SK-N-SH treated with all-trans-retinoic acid at 6 μM for 48 hours (cell line): ENCODE data around the gene HABP4.

Source experiments
- ATAC-seq: fragments of 200-7000 bp; cut with Tn5 transposase; 3 replicates; pipeline ENCODE4 v1.9.1; 2020; ENCODE audit warnings: mild to moderate bottlenecking, moderate library complexity
- ARNTL ChIP-seq: fragments of 450-650 bp; formaldehyde crosslinking; IDR thresholded peaks from 2 replicates; pipeline ENCODE4 v1.5.0; 2020; ENCODE audit warnings: low read depth, mild to moderate bottlenecking, moderate library complexity, borderline replicate concordance
- BACH2 ChIP-seq: fragments of 250-450 bp; sonication (Bioruptor Pico); IDR thresholded peaks from 2 replicates; pipeline ENCODE4 v1.9.0; 2021; ENCODE audit warnings: mild to moderate bottlenecking, borderline replicate concordance
- CREB5 ChIP-seq: fragments of 250-450 bp; sonication (Bioruptor Pico); IDR thresholded peaks from 2 replicates; pipeline ENCODE4 v1.5.1; 2020; ENCODE audit warnings: low read depth, mild to moderate bottlenecking, moderate library complexity
- CSDC2 ChIP-seq: fragments of 250-450 bp; sonication (Bioruptor Pico); IDR thresholded peaks from 2 replicates; pipeline ENCODE4 v1.5.0; 2020; ENCODE audit warnings: mild to moderate bottlenecking, moderate library complexity
- CSRNP3 ChIP-seq: fragments of 250-450 bp; sonication (Bioruptor Pico); IDR thresholded peaks from 2 replicates; pipeline ENCODE4 v1.5.1; 2021; ENCODE audit warnings: mild to moderate bottlenecking, moderate library complexity
- ESRRG ChIP-seq: fragments of 250-450 bp; sonication (Bioruptor Pico); IDR thresholded peaks from 2 replicates; pipeline ENCODE4 v1.6.1; 2021; ENCODE audit warnings: mild to moderate bottlenecking
- GLIS3 ChIP-seq: fragments of 250-450 bp; sonication (Bioruptor Pico); IDR thresholded peaks from 2 replicates; pipeline ENCODE4 v1.5.0; 2020; ENCODE audit warnings: mild to moderate bottlenecking, moderate library complexity
- ISL1 ChIP-seq: fragments of 250-450 bp; sonication (Bioruptor Pico); IDR thresholded peaks from 2 replicates; pipeline ENCODE4 v2.1.2; 2022; ENCODE audit warnings: mild to moderate bottlenecking, moderate library complexity
- OSR1 ChIP-seq: fragments of 250-450 bp; sonication (Bioruptor Pico); IDR thresholded peaks from 2 replicates; pipeline ENCODE4 v1.8.0; 2022; ENCODE audit warnings: moderate library complexity, mild to moderate bottlenecking, inconsistent platforms
- PATZ1 ChIP-seq: fragments of 250-450 bp; sonication (Bioruptor Pico); IDR thresholded peaks from 2 replicates; pipeline ENCODE4 v1.8.0; 2020; ENCODE audit warnings: mild to moderate bottlenecking, moderate library complexity, borderline replicate concordance
- POU6F1 ChIP-seq: fragments of 250-450 bp; sonication (Bioruptor Pico); IDR thresholded peaks from 2 replicates; pipeline ENCODE4 v1.8.0; 2021; ENCODE audit warnings: low read depth, mild to moderate bottlenecking, moderate library complexity, borderline replicate concordance
- PPARA ChIP-seq: fragments of 250-450 bp; sonication (Bioruptor Pico); IDR thresholded peaks from 2 replicates; pipeline ENCODE4 v1.5.0; 2020; ENCODE audit warnings: mild to moderate bottlenecking, borderline replicate concordance
- RARB ChIP-seq: fragments of 250-450 bp; sonication (Bioruptor Pico); IDR thresholded peaks from 2 replicates; pipeline ENCODE4 v1.8.0; 2021; ENCODE audit warnings: mild to moderate bottlenecking, moderate library complexity
- SNAI2 ChIP-seq: fragments of 250-450 bp; sonication (Bioruptor Pico); IDR thresholded peaks from 2 replicates; pipeline ENCODE4 v1.5.0; 2020; ENCODE audit warnings: mild to moderate bottlenecking, moderate library complexity
- TCF4 ChIP-seq: fragments of 250-450 bp; sonication (Bioruptor Pico); IDR thresholded peaks from 2 replicates; pipeline ENCODE4 v1.8.0; 2021; ENCODE audit warnings: mild to moderate bottlenecking, moderate library complexity, borderline replicate concordance
- TSHZ2 ChIP-seq: fragments of 250-450 bp; sonication (Bioruptor Pico); IDR thresholded peaks from 2 replicates; pipeline ENCODE4 v1.5.0; 2020; ENCODE audit warnings: mild to moderate bottlenecking, moderate library complexity
- ZC3H10 ChIP-seq: fragments of 250-450 bp; sonication (Bioruptor Pico); IDR thresholded peaks from 2 replicates; pipeline ENCODE4 v1.5.1; 2021; ENCODE audit warnings: mild to moderate bottlenecking, moderate library complexity
- ZFP3 ChIP-seq: fragments of 250-450 bp; sonication (Bioruptor Pico); IDR thresholded peaks from 2 replicates; pipeline ENCODE4 v1.5.0; 2020; ENCODE audit warnings: mild to moderate bottlenecking, moderate library complexity
- ZFP30 ChIP-seq: fragments of 450-650 bp; formaldehyde crosslinking; IDR thresholded peaks from 2 replicates; pipeline ENCODE4 v1.5.0; 2022; ENCODE audit warnings: mild to moderate bottlenecking, moderate library complexity
- ZNF565 ChIP-seq: fragments of 450-650 bp; formaldehyde crosslinking; conservative IDR thresholded peaks from 2 replicates; pipeline ENCODE4 v1.5.0; 2020; ENCODE audit warnings: low read depth, mild to moderate bottlenecking, moderate library complexity
- ZNF70 ChIP-seq: fragments of 450-650 bp; formaldehyde crosslinking; IDR thresholded peaks from 2 replicates; pipeline ENCODE4 v1.5.0; 2020; ENCODE audit warnings: mild to moderate bottlenecking, moderate library complexity
- ZNF8 ChIP-seq: fragments of 450-650 bp; formaldehyde crosslinking; IDR thresholded peaks from 2 replicates; pipeline ENCODE4 v1.5.0; 2020; ENCODE audit warnings: mild to moderate bottlenecking, moderate library complexity

HABP4 gene

GRCh38 chr9:96417051-96417586 is 32.9 kb upstream of the HABP4 start (continued):
- TF ChIP-seq ESRRG: no peak
- TF ChIP-seq, all 23 proteins: peak for 3

- TF ChIP-seq ISL1 (CRISPR knock-in tag): no peak
- TF ChIP-seq ZNF8 (CRISPR knock-in tag): no peak
- TF ChIP-seq RARB (CRISPR knock-in tag): no peak
- TF ChIP-seq SNAI2 (CRISPR knock-in tag): no peak
- TF ChIP-seq PATZ1 (CRISPR knock-in tag): no peak
- no peak for TF ChIP-seq GLIS3 (CRISPR knock-in tag)
- TF ChIP-seq TSHZ2 (CRISPR knock-in tag): no peak
- no peak for TF ChIP-seq ZFP30
- TF ChIP-seq CREB5 (CRISPR knock-in tag): no peak
- TF ChIP-seq OSR1: no peak
- TF ChIP-seq ZFP3: no peak
- TF ChIP-seq ZC3H10 (CRISPR knock-in tag): no peak
- TF ChIP-seq BACH2 (CRISPR knock-in tag): no peak
- no peak for TF ChIP-seq PPARA (CRISPR knock-in tag)
- no peak for TF ChIP-seq ESRRG
- TF ChIP-seq ARNTL (CRISPR knock-in tag): no peak
- TF ChIP-seq ZNF70 (CRISPR knock-in tag): no peak
- no peak for TF ChIP-seq CSDC2 (CRISPR knock-in tag)
- no peak for TF ChIP-seq ZNF565 (CRISPR knock-in tag)
- no peak for TF ChIP-seq TCF4 (CRISPR knock-in tag)
- TF ChIP-seq, all 23 proteins: peak for 0
- ATAC-seq: no peak
Observed at GRCh38 chr9:96417661-96418082, 32.3 kb upstream of the HABP4 start.

- TF ChIP-seq RARB (CRISPR knock-in tag): no peak
- peak; percentile 85 for ATAC-seq
Observed at GRCh38 chr9:96418083-96418919, 31.7 kb upstream of the HABP4 start, which contains the start of gene ZNF367. ZNF367 (minus strand) TSS chr9:96418370; CDS start chr9:96418032, 338 bp downstream.

GRCh38 chr9:96418920-96419690 is 30.9 kb upstream of the HABP4 start:
- ATAC-seq: peak; percentile 62
- TF ChIP-seq ZNF8 (CRISPR knock-in tag) (no peak), ZFP30 (no peak), CSDC2 (CRISPR knock-in tag) (no peak; the same call in 1 of the 2 replicates), ZNF565 (CRISPR knock-in tag) (no peak), CSRNP3 (CRISPR knock-in tag) (no peak), POU6F1 (CRISPR knock-in tag) (no peak; the same call in 1 of the 2 replicates), ZC3H10 (CRISPR knock-in tag) (no peak), OSR1 (no peak), ESRRG (peak; percentile 11; the same call in 1 of the 2 replicates), ZFP3 (peak; percentile 52; the same call in 1 of the 2 replicates), TSHZ2 (CRISPR knock-in tag) (peak; percentile 55; the same call in 1 of the 2 replicates)
